ENCODE results near the gene AGPS.
"Not testable (repeated sequence)": the region's sequence is repeated elsewhere in the genome, so short reads cannot be mapped to it uniquely, and the experiment has no call there.

Gene AGPS

GRCh38 chr2:177391822-177392372 lies 676 bp upstream of the AGPS start:
- DNase-seq = no peak

- no peak for DNase-seq
Observed at GRCh38 chr2:177393203-177393755, 706 bp downstream of the AGPS start.

- DNase-seq = no peak
Observed at GRCh38 chr2:177393824-177394593, 1.4 kb downstream of the AGPS start.

GRCh38 chr2:177394594-177394973 lies 2.0 kb downstream of the AGPS start:
- DNase-seq = no peak

GRCh38 chr2:177395351-177396065 lies 2.9 kb downstream of the AGPS start:
- DNase-seq = no peak

- DNase-seq = no peak
Observed at GRCh38 chr2:177396703-177397460, 4.3 kb downstream of the AGPS start.

GRCh38 chr2:177397481-177398289 lies 5.1 kb downstream of the AGPS start:
- DNase-seq = no peak

GRCh38 chr2:177398290-177398683 lies 5.7 kb downstream of the AGPS start:
- no peak for DNase-seq

- DNase-seq = no peak
Observed at GRCh38 chr2:177398791-177399190, 6.2 kb downstream of the AGPS start.

GRCh38 chr2:177399376-177399775 lies 6.8 kb downstream of the AGPS start:
- no peak for DNase-seq

- no peak for DNase-seq
Observed at GRCh38 chr2:177400337-177400923, 7.9 kb downstream of the AGPS start.

- no peak for DNase-seq
Observed at GRCh38 chr2:177402096-177402495, 9.5 kb downstream of the AGPS start.

- no peak for DNase-seq
Observed at GRCh38 chr2:177403838-177404237, 11.3 kb downstream of the AGPS start.

GRCh38 chr2:177404243-177404642 lies 11.7 kb downstream of the AGPS start:
- no peak for DNase-seq

GRCh38 chr2:177405029-177405692 lies 12.6 kb downstream of the AGPS start:
- DNase-seq = no peak

- no peak for DNase-seq
Observed at GRCh38 chr2:177406182-177406581, 13.6 kb downstream of the AGPS start.

- DNase-seq = no peak
Observed at GRCh38 chr2:177407031-177407430, 14.5 kb downstream of the AGPS start.

- not testable (repeated sequence) for DNase-seq
Observed at GRCh38 chr2:177410629-177411028, 18.1 kb downstream of the AGPS start.

- no peak for DNase-seq
Observed at GRCh38 chr2:177413703-177414102, 21.1 kb downstream of the AGPS start.

GRCh38 chr2:177419274-177419673 lies 26.7 kb downstream of the AGPS start:
- DNase-seq = no peak

GRCh38 chr2:177422271-177422670 lies 29.7 kb downstream of the AGPS start:
- no peak for DNase-seq
